OCI-LY1 (cell line): ENCODE measurements around the gene LCN15.
A peak's percentile ranks its signal among the peaks of the same experiment; 100 is the strongest.
"Not testable (repeated sequence)": the region's sequence is repeated elsewhere in the genome, so short reads cannot be mapped to it uniquely, and the experiment has no call there.

Experiments used
- H2AFZ ChIP-seq: fragments of 200-600 bp; sonication (generic), shearing (Covaris generic); 2 replicates; pipeline ENCODE4 v1.6.0; 2014; ENCODE audit warnings: antibody characterized with exemption, mild to moderate bottlenecking, low read length
- H3F3A ChIP-seq: fragments of 200-600 bp; sonication (generic), shearing (Covaris generic); 2 replicates; pipeline ENCODE4 v1.6.0; 2014; ENCODE audit warnings: mild to moderate bottlenecking, antibody characterized with exemption, low read length, moderate library complexity; ENCODE audit not compliant: insufficient read depth
- H3K27ac ChIP-seq: fragments of 200-600 bp; sonication (generic); 2 replicates; pipeline ENCODE4 v1.5.1; 2014; ENCODE audit warnings: low read length, mixed run types, mild to moderate bottlenecking, low read depth; ENCODE audit not compliant: poor library complexity, severe bottlenecking
- H3K27me3 ChIP-seq: fragments of 200-600 bp; sonication (generic); 2 replicates; pipeline ENCODE4 v1.6.0; 2014; ENCODE audit warnings: antibody characterized with exemption, mild to moderate bottlenecking, low read length, moderate library complexity; ENCODE audit not compliant: insufficient read depth
- H3K36me3 ChIP-seq: fragments of 200-600 bp; sonication (generic); 2 replicates; pipeline ENCODE4 v1.6.1; 2014; ENCODE audit warnings: mild to moderate bottlenecking, antibody characterized with exemption, low read length, moderate library complexity, mixed read lengths; ENCODE audit not compliant: insufficient read depth
- H3K4me1 ChIP-seq: fragments of 200-600 bp; sonication (generic); 2 replicates; pipeline ENCODE4 v1.5.1; 2014; ENCODE audit warnings: mild to moderate bottlenecking, low read length, moderate library complexity; ENCODE audit not compliant: insufficient read depth, severe bottlenecking
- H3K4me2 ChIP-seq: fragments of 200-600 bp; sonication (generic), shearing (Covaris generic); 2 replicates; pipeline ENCODE4 v1.6.1; 2014; ENCODE audit warnings: low read length
- H3K4me3 ChIP-seq: fragments of 200-600 bp; sonication (generic); 2 replicates; pipeline ENCODE4 v1.5.1; 2014; ENCODE audit warnings: low read length, low read depth, mild to moderate bottlenecking, mixed read lengths; ENCODE audit not compliant: poor library complexity, severe bottlenecking
- H3K79me2 ChIP-seq: fragments of 200-600 bp; shearing (Covaris generic); 2 replicates; pipeline ENCODE4 v1.6.1; 2016; ENCODE audit warnings: mixed run types, low read length, mixed read lengths; ENCODE audit not compliant: insufficient read depth
- H3K9ac ChIP-seq: fragments of 200-600 bp; sonication (generic), shearing (Covaris generic); 2 replicates; pipeline ENCODE4 v1.6.1; 2014; ENCODE audit warnings: mild to moderate bottlenecking, low read length, mixed read lengths
- H3K9me2 ChIP-seq: fragments of 200-600 bp; sonication (generic), shearing (Covaris generic); 2 replicates; pipeline ENCODE4 v1.6.1; 2014; ENCODE audit warnings: low read depth, mild to moderate bottlenecking, low read length, mixed read lengths
- H3K9me3 ChIP-seq: fragments of 200-600 bp; shearing (Covaris generic); 2 replicates; pipeline ENCODE4 v1.6.1; 2014; ENCODE audit warnings: low read length, mixed read lengths
- H4K20me1 ChIP-seq: fragments of 200-600 bp; sonication (generic), shearing (Covaris generic); 2 replicates; pipeline ENCODE4 v1.6.0; 2016; ENCODE audit warnings: mild to moderate bottlenecking, low read length; ENCODE audit not compliant: insufficient read depth
- EZH2 ChIP-seq: fragments of 200-600 bp; sonication (generic), shearing (Covaris generic); IDR thresholded peaks from 2 replicates; pipeline ENCODE4 v1.8.0; 2017; ENCODE audit warnings: borderline replicate concordance, mixed run types, mild to moderate bottlenecking, antibody characterized with exemption, low read length, moderate library complexity, mixed read lengths
- TF ChIP-seq, protein P1 (sequence below): fragments of 200-600 bp; sonication (generic), shearing (Covaris generic); IDR thresholded peaks from 2 replicates; pipeline ENCODE4 v1.5.1; 2017; ENCODE audit warnings: mild to moderate bottlenecking, antibody characterized with exemption, low read length, moderate library complexity, mixed read lengths

Gene LCN15

DNA sequence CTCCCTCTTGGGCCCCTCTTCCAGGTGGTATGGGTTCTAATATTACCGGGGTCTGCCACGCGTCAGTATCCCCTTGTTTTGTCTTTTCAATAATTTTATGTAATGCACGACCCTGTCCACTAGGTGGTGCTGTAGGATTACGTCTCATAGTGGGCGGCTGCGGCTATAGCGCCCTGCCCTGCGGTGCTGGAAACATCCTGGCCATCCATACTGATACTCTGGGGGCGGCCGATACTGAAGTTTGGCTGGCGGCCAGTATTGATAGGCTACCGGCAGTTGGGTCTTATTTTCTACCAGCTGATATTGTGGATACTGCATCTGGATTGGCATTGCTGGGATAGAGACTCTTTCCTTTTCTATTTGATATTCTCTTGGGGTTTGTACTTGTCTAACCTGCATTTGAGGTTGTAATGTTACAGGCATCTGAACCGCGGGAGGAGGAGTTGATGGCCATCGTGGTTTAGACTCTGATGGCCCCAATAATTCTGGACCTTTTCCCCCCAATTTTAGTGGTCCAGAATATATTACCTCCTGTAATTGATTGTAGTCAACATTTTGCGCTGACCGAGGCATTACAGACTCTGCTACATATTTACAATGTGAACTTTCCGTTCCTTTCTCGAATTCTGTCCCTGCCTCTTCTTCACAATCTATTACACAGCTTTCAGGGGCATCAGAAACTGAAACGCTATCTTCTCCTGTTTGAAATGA is 23.5 kb upstream of the LCN15 start:
- Histone ChIP-seq H3F3A (no peaks in the 10 kb centered on the region), H4K20me1 (no peaks in the 10 kb centered on the region), H2AFZ (no peak overlapping the region), H3K9ac (no peak overlapping the region; the same call in 1 of the 2 replicates), H3K36me3 (peaks cover 5% of the 10 kb centered on the region; the same call in 1 of the 2 replicates), H3K4me1 (peaks cover 26% of the 10 kb centered on the region), H3K27me3 (0 out of 2 replicates have a peak, but pooled peaks cover 4% of the 10 kb centered on the region), H3K9me2 (no peaks in the 10 kb centered on the region), H3K4me3 (no peak overlapping the region), H3K4me2 (no peak overlapping the region; the same call in 1 of the 2 replicates), H3K9me3 (no peaks in the 10 kb centered on the region), H3K79me2 (no peaks in the 10 kb centered on the region), H3K27ac (no peak overlapping the region)
- TF ChIP-seq, protein P1, sequence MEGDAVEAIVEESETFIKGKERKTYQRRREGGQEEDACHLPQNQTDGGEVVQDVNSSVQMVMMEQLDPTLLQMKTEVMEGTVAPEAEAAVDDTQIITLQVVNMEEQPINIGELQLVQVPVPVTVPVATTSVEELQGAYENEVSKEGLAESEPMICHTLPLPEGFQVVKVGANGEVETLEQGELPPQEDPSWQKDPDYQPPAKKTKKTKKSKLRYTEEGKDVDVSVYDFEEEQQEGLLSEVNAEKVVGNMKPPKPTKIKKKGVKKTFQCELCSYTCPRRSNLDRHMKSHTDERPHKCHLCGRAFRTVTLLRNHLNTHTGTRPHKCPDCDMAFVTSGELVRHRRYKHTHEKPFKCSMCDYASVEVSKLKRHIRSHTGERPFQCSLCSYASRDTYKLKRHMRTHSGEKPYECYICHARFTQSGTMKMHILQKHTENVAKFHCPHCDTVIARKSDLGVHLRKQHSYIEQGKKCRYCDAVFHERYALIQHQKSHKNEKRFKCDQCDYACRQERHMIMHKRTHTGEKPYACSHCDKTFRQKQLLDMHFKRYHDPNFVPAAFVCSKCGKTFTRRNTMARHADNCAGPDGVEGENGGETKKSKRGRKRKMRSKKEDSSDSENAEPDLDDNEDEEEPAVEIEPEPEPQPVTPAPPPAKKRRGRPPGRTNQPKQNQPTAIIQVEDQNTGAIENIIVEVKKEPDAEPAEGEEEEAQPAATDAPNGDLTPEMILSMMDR: peak; percentile 80
- no peak for TF ChIP-seq EZH2

DNA sequence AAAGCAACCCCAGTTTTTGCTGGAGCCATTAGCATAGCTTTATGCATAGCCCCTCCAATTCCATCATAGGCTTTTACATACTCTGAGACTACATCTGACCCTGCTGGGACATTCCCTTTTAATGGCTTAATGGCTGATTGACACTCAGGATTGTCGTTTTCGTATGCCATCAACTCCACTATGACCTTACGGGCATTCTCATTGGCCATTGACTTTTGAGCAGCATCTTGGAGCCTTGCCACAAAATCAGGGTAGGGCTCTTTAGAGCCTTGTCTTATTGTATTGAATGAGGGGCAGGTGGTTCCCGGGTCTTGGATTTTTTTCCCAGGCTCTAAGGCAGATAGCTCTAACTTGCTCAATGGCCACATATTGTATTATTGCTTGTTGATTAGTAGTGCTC is 22.7 kb upstream of the LCN15 start:
- H4K20me1 ChIP-seq, H3F3A ChIP-seq, H3K9me3 ChIP-seq, H2AFZ ChIP-seq, H3K79me2 ChIP-seq, H3K36me3 ChIP-seq, H3K27ac ChIP-seq, H3K4me2 ChIP-seq, H3K4me3 ChIP-seq, H3K9me2 ChIP-seq, H3K27me3 ChIP-seq, H3K9ac ChIP-seq: not testable (repeated sequence)
- peaks cover 18% of the 10 kb centered on the region for H3K4me1 ChIP-seq

DNA sequence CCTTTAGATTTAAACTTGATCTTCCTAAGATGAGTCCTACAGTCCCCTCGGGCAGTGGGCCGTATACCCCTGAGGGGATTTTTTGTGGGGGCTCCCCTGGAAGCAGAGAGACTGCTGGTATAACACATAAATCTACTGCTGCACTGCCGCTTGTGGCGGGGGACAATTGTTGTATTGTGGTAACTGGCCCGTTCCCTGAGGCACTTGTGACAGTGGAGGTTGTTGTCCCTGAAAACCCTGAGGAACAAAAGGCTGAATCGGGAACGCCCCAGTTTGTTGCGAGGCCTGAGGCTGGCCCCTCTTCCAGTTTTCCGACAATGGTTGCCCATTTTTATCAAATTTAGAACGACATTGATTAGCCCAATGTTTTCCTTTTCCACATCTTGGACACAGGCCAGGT is 22.1 kb upstream of the LCN15 start:
- no peak overlapping the region for H3K9ac ChIP-seq
- H3K9me2 ChIP-seq: no peaks in the 10 kb centered on the region
- H3K27me3 ChIP-seq: 0 out of 2 replicates have a peak, but pooled peaks cover 4% of the 10 kb centered on the region
- H3K4me3 ChIP-seq: no peak overlapping the region
- H3F3A ChIP-seq: no peaks in the 10 kb centered on the region
- H3K4me2 ChIP-seq: no peak overlapping the region
- no peaks in the 10 kb centered on the region for H3K9me3 ChIP-seq
- H2AFZ ChIP-seq: no peak overlapping the region
- H3K36me3 ChIP-seq: no peaks in the 10 kb centered on the region
- TF ChIP-seq, protein P1: no peak
- H3K79me2 ChIP-seq: no peaks in the 10 kb centered on the region
- peaks cover 14% of the 10 kb centered on the region for H3K4me1 ChIP-seq
- H3K27ac ChIP-seq: no peak overlapping the region
- H4K20me1 ChIP-seq: no peaks in the 10 kb centered on the region

DNA sequence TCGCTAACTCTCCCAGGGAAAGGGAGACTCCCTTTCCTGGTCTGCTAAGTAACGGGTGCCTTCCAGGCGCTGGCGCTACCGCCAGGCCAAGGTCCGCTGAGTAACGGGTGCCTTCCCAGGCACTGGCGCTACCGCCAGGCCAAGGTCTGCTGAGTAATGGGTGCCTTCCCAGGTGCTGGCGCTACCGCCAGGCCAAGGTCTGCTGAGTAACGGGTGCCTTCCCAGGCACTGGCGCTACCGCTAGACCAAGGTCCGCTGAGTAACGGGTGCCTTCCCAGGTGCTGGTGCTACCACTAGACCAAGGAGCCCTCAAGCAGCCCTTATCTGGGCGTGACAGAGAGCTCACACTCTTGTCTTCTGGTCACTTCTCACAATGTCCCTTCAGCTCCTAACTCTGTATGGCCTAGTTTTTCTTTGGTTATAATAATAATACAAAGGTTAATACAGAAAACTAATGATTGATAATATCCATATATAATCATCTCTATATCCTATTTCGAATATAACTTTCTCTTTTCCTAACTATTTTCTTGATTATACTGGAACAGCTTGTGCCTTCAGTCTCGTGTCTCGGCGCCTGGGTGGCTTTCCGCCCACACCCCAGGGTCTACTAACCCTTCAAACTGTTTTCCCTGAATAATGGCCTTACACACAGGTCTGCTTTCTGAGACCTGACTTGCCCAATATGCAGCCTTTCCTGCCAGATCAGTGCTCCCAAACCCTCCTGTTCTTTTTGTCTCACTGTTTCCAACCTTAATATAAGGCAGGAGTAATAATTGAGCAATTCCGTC is 21.4 kb upstream of the LCN15 start:
- not testable (repeated sequence) for H3K4me3 ChIP-seq, H3K27ac ChIP-seq, H3K27me3 ChIP-seq, H2AFZ ChIP-seq, H3K9ac ChIP-seq, H3K9me2 ChIP-seq, H3K9me3 ChIP-seq, H3K4me2 ChIP-seq, H3K79me2 ChIP-seq, H4K20me1 ChIP-seq, H3K36me3 ChIP-seq, H3F3A ChIP-seq
- peaks cover 14% of the 10 kb centered on the region for H3K4me1 ChIP-seq
